CD4-positive, alpha-beta T cell treated with Interferon gamma for 1 hour (primary cell): ENCODE measurements around the gene CPN2.

Experiments
- DNase-seq: peaks from one replicate; pipeline ENCODE4 v3.0.0-alpha.2; 2020

The CPN2 gene

GRCh38 chr3:194380326-194380725, 29.2 kb upstream of the CPN2 start:
- DNase-seq, result no peak

- no peak for DNase-seq
These were observed 28.5 kb upstream of the CPN2 start for GRCh38 chr3:194379651-194380050.

GRCh38 chr3:194379231-194379630, 28.1 kb upstream of the CPN2 start:
- DNase-seq, result no peak

GRCh38 chr3:194377708-194378107, 26.6 kb upstream of the CPN2 start:
- DNase-seq, result no peak

- no peak for DNase-seq
These were observed 25.1 kb upstream of the CPN2 start for GRCh38 chr3:194376241-194376560.

- DNase-seq, result no peak
These were observed 24.5 kb upstream of the CPN2 start for GRCh38 chr3:194375473-194376240.

- DNase-seq, result no peak
These were observed 23.8 kb upstream of the CPN2 start for GRCh38 chr3:194374935-194375334.

GRCh38 chr3:194373899-194374298, 22.8 kb upstream of the CPN2 start:
- no peak for DNase-seq

- DNase-seq, result no peak
These were observed 21.9 kb upstream of the CPN2 start for GRCh38 chr3:194373028-194373427.

- no peak for DNase-seq
These were observed 19.6 kb upstream of the CPN2 start for GRCh38 chr3:194370753-194371152.

GRCh38 chr3:194369522-194370279, 18.6 kb upstream of the CPN2 start, which contains the start of gene LRRC15:
LRRC15 (minus strand) TSS chr3:194369743; CDS start chr3:194361043, 8,700 bp downstream.
- no peak for DNase-seq

GRCh38 chr3:194368918-194369317, 17.8 kb upstream of the CPN2 start:
- no peak for DNase-seq

GRCh38 chr3:194367992-194368841, 17.1 kb upstream of the CPN2 start:
- DNase-seq, result no peak

GRCh38 chr3:194365978-194366490, 14.9 kb upstream of the CPN2 start:
- no peak for DNase-seq

- DNase-seq, result no peak
These were observed 14.4 kb upstream of the CPN2 start for GRCh38 chr3:194365526-194365925.

GRCh38 chr3:194364652-194365434, 13.7 kb upstream of the CPN2 start:
- DNase-seq, result no peak

- DNase-seq, result no peak
These were observed 13.2 kb upstream of the CPN2 start for GRCh38 chr3:194364314-194364651.

GRCh38 chr3:194360568-194360967, 9.4 kb upstream of the CPN2 start:
- DNase-seq, result no peak

- no peak for DNase-seq
These were observed 6.6 kb upstream of the CPN2 start for GRCh38 chr3:194357681-194358080.

GRCh38 chr3:194355379-194355778, 4.3 kb upstream of the CPN2 start:
- DNase-seq, result no peak

GRCh38 chr3:194354315-194354714, 3.2 kb upstream of the CPN2 start:
- no peak for DNase-seq

- no peak for DNase-seq
These were observed 1.6 kb upstream of the CPN2 start for GRCh38 chr3:194352667-194353246.
